RWPE1 (cell line): Measurements from ENCODE around the gene BRPF1.

Experiments used
- CTCF ChIA-PET: fragments of 350-600 bp; sonication (Branson Sonifier 250); formaldehyde crosslinking; extraction: SDS; loops from one replicate; lab custom pipeline; 2021; lab: Yijun Ruan, JAX
- POLR2A ChIA-PET: fragments of 400-600 bp; formaldehyde crosslinking; extraction: SDS; loops from one replicate; lab custom pipeline; 2020; ENCODE audit warnings: antibody characterized with exemption; ENCODE audit not compliant: low non-redundant PET; lab: Yijun Ruan, JAX
- DNase-seq: peaks from one replicate; pipeline ENCODE4 v3.0.0; 2012; ENCODE audit warnings: low spot score
- H3K27ac ChIP-seq: fragments of 450-650 bp; 2 replicates; pipeline ENCODE4 v1.5.1; 2017
- TF ChIP-seq, protein P1 (sequence below): fragments of 450-650 bp; conservative IDR thresholded peaks from 2 replicates; pipeline ENCODE4 v1.5.1; 2017; ENCODE audit warnings: low read depth, mild to moderate bottlenecking

The BRPF1 gene

DNA sequence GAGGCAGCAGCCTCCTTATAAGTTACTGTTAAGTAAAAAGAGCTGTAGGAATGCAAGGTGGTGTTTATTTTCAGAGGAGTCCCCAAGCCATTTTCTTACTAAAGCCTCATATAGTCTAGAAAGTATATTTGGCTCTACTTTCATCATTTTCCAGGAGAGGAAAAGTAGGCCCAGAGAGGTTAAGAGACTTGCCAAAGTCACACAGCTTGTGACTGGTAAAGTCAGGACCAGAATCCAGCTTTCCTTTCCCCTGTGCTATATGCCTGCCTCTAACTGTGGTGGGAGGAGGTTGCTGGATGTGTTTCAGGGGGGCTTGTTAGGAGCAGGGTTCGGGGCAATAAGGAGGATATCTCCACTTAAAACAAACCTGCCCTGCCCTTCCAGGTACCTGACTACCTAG, 11.0 kb downstream of the BRPF1 start:
- no peak overlapping the region for H3K27ac ChIP-seq
- no peak for DNase-seq
- CTCF ChIA-PET, result no interaction called here
- POLR2A ChIA-PET, result no interaction called here
- TF ChIP-seq, protein P1, sequence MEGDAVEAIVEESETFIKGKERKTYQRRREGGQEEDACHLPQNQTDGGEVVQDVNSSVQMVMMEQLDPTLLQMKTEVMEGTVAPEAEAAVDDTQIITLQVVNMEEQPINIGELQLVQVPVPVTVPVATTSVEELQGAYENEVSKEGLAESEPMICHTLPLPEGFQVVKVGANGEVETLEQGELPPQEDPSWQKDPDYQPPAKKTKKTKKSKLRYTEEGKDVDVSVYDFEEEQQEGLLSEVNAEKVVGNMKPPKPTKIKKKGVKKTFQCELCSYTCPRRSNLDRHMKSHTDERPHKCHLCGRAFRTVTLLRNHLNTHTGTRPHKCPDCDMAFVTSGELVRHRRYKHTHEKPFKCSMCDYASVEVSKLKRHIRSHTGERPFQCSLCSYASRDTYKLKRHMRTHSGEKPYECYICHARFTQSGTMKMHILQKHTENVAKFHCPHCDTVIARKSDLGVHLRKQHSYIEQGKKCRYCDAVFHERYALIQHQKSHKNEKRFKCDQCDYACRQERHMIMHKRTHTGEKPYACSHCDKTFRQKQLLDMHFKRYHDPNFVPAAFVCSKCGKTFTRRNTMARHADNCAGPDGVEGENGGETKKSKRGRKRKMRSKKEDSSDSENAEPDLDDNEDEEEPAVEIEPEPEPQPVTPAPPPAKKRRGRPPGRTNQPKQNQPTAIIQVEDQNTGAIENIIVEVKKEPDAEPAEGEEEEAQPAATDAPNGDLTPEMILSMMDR, result no peak

GRCh38 chr3:9743548-9743947, 12.0 kb downstream of the BRPF1 start:
- ChIA-PET CTCF (interaction anchor here (0.6 kb wide), 1 partner anchor 441 kb away, joined by 4 read pairs; no protein-coding TSS in a partner anchor), POLR2A (no interaction called here)
- H3K27ac ChIP-seq, result no peak overlapping the region
- DNase-seq, result no peak
- TF ChIP-seq, protein P1, result no peak

DNA sequence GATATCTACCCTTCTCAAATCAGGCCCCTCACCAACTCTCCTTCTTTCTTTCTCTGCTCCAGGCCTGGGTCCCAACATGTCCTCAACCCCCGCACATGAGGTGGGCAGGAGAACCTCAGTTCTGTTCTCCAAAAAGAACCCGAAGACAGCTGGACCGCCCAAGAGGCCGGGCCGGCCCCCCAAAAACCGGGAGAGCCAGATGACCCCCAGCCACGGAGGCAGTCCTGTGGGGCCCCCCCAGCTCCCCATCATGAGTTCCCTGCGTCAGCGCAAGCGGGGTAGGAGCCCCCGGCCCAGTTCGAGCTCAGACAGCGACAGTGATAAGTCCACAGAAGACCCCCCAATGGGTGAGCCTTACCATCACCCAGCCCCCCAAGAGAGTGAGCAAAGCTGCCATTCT, 12.6 kb downstream of the BRPF1 start:
- ChIA-PET CTCF (no interaction called here), POLR2A (no interaction called here)
- no peak overlapping the region for H3K27ac ChIP-seq
- DNase-seq, result no peak
- TF ChIP-seq, protein P1, result no peak

- no peak for DNase-seq
- ChIA-PET CTCF (no interaction called here), POLR2A (no interaction called here)
- H3K27ac ChIP-seq, result no peak overlapping the region
- TF ChIP-seq, protein P1, result no peak
Measured at GRCh38 chr3:9745521-9745920, 14.0 kb downstream of the BRPF1 start.

DNA sequence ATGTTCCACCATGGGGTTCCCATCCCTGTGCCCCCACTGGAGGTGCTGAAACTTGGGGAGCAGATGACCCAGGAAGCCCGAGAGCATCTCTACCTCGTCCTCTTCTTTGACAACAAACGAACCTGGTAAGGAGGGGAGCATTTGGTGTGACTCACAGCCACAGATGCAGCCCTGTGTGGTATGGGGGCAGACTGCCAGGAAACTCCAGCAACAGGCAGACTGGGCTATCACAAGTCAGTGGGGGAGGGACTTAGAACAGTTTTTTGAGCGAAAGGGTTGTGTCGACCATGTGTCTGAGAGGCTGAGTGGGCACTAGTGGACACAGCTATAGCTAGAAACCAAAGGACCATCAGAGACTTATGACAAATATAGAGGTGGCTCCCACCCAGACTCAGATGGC, 14.8 kb downstream of the BRPF1 start:
- ChIA-PET POLR2A (no interaction called here), CTCF (no interaction called here)
- H3K27ac ChIP-seq, result no peak overlapping the region
- no peak for DNase-seq
- TF ChIP-seq, protein P1, result no peak

GRCh38 chr3:9747267-9747666, 15.7 kb downstream of the BRPF1 start:
- CTCF ChIA-PET, result no interaction called here
- TF ChIP-seq, protein P1, result no peak
- POLR2A ChIA-PET, result no interaction called here
- DNase-seq, result no peak
- peak overlapping the region; percentile 12 for H3K27ac ChIP-seq

DNA sequence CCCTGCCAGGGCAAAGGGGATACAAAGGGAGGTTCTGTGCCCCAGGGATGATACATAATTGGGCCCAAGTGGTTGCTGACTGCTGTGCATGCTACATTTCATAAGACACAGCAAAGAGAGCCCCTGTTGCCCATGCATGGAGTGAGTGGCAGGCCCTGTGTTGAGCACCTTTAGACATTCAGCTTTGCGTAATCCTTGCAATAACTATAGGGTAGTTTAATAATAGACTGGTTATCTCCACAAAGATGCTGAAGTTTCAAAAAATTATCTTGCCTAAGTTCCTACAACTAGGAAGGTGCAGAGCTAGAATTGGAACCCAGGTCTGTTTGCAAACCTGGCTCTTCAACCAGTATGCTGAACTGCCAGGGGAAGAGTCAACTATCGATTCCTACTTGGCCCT, 16.5 kb downstream of the BRPF1 start:
- ChIA-PET CTCF (no interaction called here), POLR2A (no interaction called here)
- peak overlapping the region; percentile 95 for H3K27ac ChIP-seq
- TF ChIP-seq, protein P1, result no peak
- no peak for DNase-seq
